ENCODE measurements around the gene USH2A.

The USH2A gene

GRCh38 chr1:215643592-215644321 lies 779.5 kb downstream of the USH2A start:
- DNase-seq (ENCODE audit: low read depth) = no peak

- no peak for DNase-seq (ENCODE audit: low read depth)
Observed at GRCh38 chr1:215640429-215641148, 782.7 kb downstream of the USH2A start.

- DNase-seq (ENCODE audit: low read depth) = peak; percentile 54
Observed at GRCh38 chr1:215637041-215637573, 786.1 kb downstream of the USH2A start.

GRCh38 chr1:215636258-215636965 lies 786.8 kb downstream of the USH2A start:
- peak; percentile 52 for DNase-seq (ENCODE audit: low read depth)

GRCh38 chr1:215635827-215636226 lies 787.4 kb downstream of the USH2A start:
- no peak for DNase-seq (ENCODE audit: low read depth)

GRCh38 chr1:215631489-215631888 lies 791.8 kb downstream of the USH2A start:
- no peak for DNase-seq (ENCODE audit: low read depth)

GRCh38 chr1:215631040-215631439 lies 792.2 kb downstream of the USH2A start:
- no peak for DNase-seq (ENCODE audit: low read depth)

GRCh38 chr1:215625949-215626348 lies 797.3 kb downstream of the USH2A start:
- DNase-seq (ENCODE audit: low read depth) = no peak

GRCh38 chr1:215623162-215623561 lies 800.1 kb downstream of the USH2A start:
- no peak for DNase-seq (ENCODE audit: low read depth)

- DNase-seq (ENCODE audit: low read depth) = no peak
Observed at GRCh38 chr1:215617979-215618378, 805.3 kb downstream of the USH2A start.

GRCh38 chr1:215612391-215612790 lies 810.9 kb downstream of the USH2A start:
- DNase-seq (ENCODE audit: low read depth) = no peak

GRCh38 chr1:215608646-215609045 lies 814.6 kb downstream of the USH2A start:
- no peak for DNase-seq (ENCODE audit: low read depth)

GRCh38 chr1:215607412-215607811 lies 815.8 kb downstream of the USH2A start:
- DNase-seq (ENCODE audit: low read depth) = no peak

- no peak for DNase-seq (ENCODE audit: low read depth)
Observed at GRCh38 chr1:215606564-215607168, 816.6 kb downstream of the USH2A start.

- no peak for DNase-seq (ENCODE audit: low read depth)
Observed at GRCh38 chr1:215606036-215606435, 817.2 kb downstream of the USH2A start.

- no peak for DNase-seq (ENCODE audit: low read depth)
Observed at GRCh38 chr1:215605011-215605621, 818.1 kb downstream of the USH2A start.

- no peak for DNase-seq (ENCODE audit: low read depth)
Observed at GRCh38 chr1:215603319-215603718, 819.9 kb downstream of the USH2A start.

GRCh38 chr1:215601276-215601675 lies 822.0 kb downstream of the USH2A start:
- DNase-seq (ENCODE audit: low read depth) = no peak

- no peak for DNase-seq (ENCODE audit: low read depth)
Observed at GRCh38 chr1:215600867-215601266, 822.4 kb downstream of the USH2A start.

- no peak for DNase-seq (ENCODE audit: low read depth)
Observed at GRCh38 chr1:215600258-215600792, 822.9 kb downstream of the USH2A start.

GRCh38 chr1:215599418-215600074 lies 823.7 kb downstream of the USH2A start:
- no peak for DNase-seq (ENCODE audit: low read depth)
